Sigmoid colon (tissue), 4 donors: ENCODE results near the gene ORMDL3.

ENCODE experiments used
- EP300 ChIP-seq, 4 donors: sonication (generic); formaldehyde crosslinking; IDR thresholded peaks; one replicate each; pipeline ENCODE4 v1.6.1; 2017; ENCODE audit warnings: antibody characterized with exemption in 4 of 4
- POLR2AphosphoS5 ChIP-seq, 4 donors: sonication (generic); formaldehyde crosslinking; IDR thresholded peaks; one replicate each; pipeline ENCODE4 v1.6.1; 2017; ENCODE audit warnings: antibody characterized with exemption in 4 of 4
- TF ChIP-seq, protein P1 (sequence below), 4 experiments: fragments of 450-650 bp in 3 of 4; fragments of 200-600 bp in 1 of 4; IDR thresholded peaks; one replicate each; pipeline ENCODE4 v1.5.1; 2016 to 2019; ENCODE audit warnings: antibody characterized with exemption in 4 of 4, mild to moderate bottlenecking in 3 of 4, moderate library complexity in 2 of 4

DNA sequence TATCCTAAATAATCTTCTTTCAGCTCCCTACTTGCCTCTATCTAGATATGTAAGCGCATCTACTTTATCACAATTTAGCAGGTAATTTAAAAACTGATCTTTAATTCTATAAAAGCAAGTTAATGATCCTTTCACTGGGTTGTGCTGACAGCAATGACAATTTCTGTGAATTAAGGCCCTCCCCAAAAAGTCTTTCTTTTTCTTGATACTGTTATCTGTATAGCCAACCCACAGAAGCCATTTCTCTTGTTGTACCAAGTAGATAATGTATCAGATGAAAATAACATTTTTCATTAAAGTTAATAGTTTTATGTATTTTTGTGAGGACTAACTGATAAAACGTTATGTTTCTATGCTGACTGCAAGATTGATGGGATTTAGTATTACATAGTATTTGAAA lies 55.6 kb downstream of the ORMDL3 start:
- TF ChIP-seq, protein P1, sequence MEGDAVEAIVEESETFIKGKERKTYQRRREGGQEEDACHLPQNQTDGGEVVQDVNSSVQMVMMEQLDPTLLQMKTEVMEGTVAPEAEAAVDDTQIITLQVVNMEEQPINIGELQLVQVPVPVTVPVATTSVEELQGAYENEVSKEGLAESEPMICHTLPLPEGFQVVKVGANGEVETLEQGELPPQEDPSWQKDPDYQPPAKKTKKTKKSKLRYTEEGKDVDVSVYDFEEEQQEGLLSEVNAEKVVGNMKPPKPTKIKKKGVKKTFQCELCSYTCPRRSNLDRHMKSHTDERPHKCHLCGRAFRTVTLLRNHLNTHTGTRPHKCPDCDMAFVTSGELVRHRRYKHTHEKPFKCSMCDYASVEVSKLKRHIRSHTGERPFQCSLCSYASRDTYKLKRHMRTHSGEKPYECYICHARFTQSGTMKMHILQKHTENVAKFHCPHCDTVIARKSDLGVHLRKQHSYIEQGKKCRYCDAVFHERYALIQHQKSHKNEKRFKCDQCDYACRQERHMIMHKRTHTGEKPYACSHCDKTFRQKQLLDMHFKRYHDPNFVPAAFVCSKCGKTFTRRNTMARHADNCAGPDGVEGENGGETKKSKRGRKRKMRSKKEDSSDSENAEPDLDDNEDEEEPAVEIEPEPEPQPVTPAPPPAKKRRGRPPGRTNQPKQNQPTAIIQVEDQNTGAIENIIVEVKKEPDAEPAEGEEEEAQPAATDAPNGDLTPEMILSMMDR (IDR thresholded peaks at IDR 0.05), result no peak
- TF ChIP-seq POLR2AphosphoS5 (IDR thresholded peaks at IDR 0.05), result no peak
- no peak for TF ChIP-seq EP300 (IDR thresholded peaks at IDR 0.05)
